Gastrocnemius medialis (tissue), 4 donors: ENCODE measurements around the gene PTPRN2.

ENCODE experiments used
- POLR2A ChIP-seq, 2 donors: fragments of 450-650 bp; IDR thresholded peaks; one replicate each; pipeline ENCODE4 v1.6.1; 2017; ENCODE audit warnings: antibody characterized with exemption in 2 of 2, mild to moderate bottlenecking in 2 of 2, moderate library complexity in 2 of 2
- TF ChIP-seq, protein P1 (sequence below), 5 experiments: fragments of 450-650 bp in 3 of 5; fragments of 200-600 bp in 2 of 5; sonication (generic) in 2 of 5; IDR thresholded peaks in 4 of 5; conservative IDR thresholded peaks in 1 of 5; 1 replicate in 4 of 5; 2 replicates in 1 of 5; pipeline ENCODE4 v1.5.1; 2016 to 2019; ENCODE audit warnings: antibody characterized with exemption in 5 of 5, mild to moderate bottlenecking in 3 of 5, moderate library complexity in 3 of 5

DNA sequence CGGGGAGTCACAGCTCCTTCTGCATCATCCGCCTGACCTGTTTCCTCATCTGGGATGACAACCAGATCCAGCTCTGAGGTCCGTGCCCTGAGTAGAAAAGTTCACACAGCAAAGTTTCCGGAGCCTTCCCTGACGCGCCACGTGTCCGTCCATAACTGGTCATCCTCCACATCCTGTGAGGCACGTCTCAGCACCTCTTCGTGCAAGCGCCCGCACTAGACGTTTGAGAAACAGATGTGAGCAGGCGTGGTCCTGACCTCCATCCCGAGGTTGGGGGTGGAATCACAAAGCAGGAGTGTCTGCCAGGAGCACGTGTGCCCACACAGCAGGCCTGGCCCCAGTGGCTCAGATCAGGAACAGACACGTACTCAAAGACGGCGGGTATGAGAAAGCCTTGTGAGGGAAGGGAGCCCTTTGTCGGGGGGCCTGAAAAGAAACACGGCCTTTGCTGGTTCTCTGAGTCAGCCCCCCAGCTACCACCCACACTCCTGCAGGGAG is 730.0 kb downstream of the PTPRN2 start:
- no peak for TF ChIP-seq POLR2A (IDR thresholded peaks at IDR 0.05)
- TF ChIP-seq, protein P1, sequence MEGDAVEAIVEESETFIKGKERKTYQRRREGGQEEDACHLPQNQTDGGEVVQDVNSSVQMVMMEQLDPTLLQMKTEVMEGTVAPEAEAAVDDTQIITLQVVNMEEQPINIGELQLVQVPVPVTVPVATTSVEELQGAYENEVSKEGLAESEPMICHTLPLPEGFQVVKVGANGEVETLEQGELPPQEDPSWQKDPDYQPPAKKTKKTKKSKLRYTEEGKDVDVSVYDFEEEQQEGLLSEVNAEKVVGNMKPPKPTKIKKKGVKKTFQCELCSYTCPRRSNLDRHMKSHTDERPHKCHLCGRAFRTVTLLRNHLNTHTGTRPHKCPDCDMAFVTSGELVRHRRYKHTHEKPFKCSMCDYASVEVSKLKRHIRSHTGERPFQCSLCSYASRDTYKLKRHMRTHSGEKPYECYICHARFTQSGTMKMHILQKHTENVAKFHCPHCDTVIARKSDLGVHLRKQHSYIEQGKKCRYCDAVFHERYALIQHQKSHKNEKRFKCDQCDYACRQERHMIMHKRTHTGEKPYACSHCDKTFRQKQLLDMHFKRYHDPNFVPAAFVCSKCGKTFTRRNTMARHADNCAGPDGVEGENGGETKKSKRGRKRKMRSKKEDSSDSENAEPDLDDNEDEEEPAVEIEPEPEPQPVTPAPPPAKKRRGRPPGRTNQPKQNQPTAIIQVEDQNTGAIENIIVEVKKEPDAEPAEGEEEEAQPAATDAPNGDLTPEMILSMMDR (IDR thresholded peaks at IDR 0.05 in 4 of 5, conservative IDR thresholded peaks at IDR 0.05 in 1 of 5) = no peak
